OCI-LY7 (cell line): ENCODE data around the gene SLC31A1.

Source experiments
- EZH2phosphoT487 ChIP-seq: fragments of 200-600 bp; sonication (generic); IDR thresholded peaks from 2 replicates; pipeline ENCODE4 v1.6.1; 2018; ENCODE audit warnings: low read depth, borderline replicate concordance, mild to moderate bottlenecking, mixed run types, antibody characterized with exemption, low read length, moderate library complexity, mixed read lengths
- TF ChIP-seq, protein P1 (sequence below): fragments of 200-600 bp; sonication (generic); conservative IDR thresholded peaks from 2 replicates; pipeline ENCODE4 v1.5.1; 2014; ENCODE audit warnings: mild to moderate bottlenecking, antibody characterized with exemption, low read length, moderate library complexity, mixed read lengths

GRCh38 chr9:113219969-113220368 is 1.4 kb upstream of the SLC31A1 start:
- TF ChIP-seq, protein P1, sequence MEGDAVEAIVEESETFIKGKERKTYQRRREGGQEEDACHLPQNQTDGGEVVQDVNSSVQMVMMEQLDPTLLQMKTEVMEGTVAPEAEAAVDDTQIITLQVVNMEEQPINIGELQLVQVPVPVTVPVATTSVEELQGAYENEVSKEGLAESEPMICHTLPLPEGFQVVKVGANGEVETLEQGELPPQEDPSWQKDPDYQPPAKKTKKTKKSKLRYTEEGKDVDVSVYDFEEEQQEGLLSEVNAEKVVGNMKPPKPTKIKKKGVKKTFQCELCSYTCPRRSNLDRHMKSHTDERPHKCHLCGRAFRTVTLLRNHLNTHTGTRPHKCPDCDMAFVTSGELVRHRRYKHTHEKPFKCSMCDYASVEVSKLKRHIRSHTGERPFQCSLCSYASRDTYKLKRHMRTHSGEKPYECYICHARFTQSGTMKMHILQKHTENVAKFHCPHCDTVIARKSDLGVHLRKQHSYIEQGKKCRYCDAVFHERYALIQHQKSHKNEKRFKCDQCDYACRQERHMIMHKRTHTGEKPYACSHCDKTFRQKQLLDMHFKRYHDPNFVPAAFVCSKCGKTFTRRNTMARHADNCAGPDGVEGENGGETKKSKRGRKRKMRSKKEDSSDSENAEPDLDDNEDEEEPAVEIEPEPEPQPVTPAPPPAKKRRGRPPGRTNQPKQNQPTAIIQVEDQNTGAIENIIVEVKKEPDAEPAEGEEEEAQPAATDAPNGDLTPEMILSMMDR = no peak
- no peak for TF ChIP-seq EZH2phosphoT487
